Activated CD8-positive, alpha-beta memory T cell treated with anti-CD3 and anti-CD28 coated beads for 24 hours (primary cell): ENCODE measurements around the gene KRTAP15-1.

ENCODE experiments used
- DNase-seq: peaks from one replicate; pipeline ENCODE4 v3.0.0-alpha.2; 2020

KRTAP15-1 gene, protein sequence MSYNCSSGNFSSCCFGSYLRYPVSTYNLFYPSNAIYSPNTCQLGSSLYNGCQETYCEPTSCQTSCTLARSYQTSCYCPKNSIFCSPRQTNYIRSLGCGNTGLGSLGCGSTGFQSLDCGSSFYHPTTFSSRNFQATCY

DNA sequence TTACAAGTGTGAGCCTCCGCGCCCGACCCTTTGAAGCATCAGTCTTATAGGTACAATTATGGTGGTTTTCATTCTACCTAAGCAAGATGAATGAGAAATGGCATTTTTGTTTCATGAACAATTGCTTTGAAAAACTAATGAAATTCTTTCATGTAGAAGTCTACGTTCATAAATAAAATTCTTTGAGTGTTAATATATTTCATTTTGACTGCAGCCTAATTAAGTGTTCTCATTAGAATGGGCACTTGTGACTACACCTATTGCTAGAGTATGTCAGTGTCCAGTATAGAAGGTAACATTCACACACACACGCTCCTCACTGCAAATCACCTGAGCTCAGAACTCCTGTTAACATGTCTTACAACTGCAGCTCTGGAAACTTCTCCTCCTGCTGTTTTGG, at the start of gene KRTAP15-1:
Gene KRTAP15-1 (plus strand): TSS at position 301 of the 400 bp plus-strand sequence. CDS start 53 bp downstream, at position 354.
- no peak for DNase-seq

DNA sequence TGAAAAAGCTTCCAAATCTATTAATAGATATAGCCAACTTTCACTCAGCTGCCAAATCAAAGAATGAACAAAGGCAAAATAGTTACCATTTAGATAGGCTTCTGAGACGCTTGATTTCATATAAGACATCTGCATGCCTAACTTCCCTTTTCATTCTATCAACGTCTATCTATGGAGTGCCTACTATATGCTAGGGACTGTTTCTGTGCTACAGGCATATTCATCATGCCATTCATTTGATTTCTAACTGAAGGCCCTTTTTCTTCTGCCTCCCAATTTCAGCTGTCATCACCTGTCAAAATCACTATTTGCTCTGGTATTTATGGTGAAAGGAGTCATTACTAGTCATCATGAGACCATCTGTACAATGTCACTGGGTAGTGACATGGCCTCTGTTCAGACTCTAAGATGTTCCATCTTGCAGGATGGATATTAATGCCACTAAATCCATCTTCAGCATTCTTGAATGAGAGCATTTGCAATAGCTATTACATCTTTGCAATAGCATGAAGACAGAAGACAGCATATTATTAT, 48.5 kb upstream of the KRTAP15-1 start:
- DNase-seq: no peak

DNA sequence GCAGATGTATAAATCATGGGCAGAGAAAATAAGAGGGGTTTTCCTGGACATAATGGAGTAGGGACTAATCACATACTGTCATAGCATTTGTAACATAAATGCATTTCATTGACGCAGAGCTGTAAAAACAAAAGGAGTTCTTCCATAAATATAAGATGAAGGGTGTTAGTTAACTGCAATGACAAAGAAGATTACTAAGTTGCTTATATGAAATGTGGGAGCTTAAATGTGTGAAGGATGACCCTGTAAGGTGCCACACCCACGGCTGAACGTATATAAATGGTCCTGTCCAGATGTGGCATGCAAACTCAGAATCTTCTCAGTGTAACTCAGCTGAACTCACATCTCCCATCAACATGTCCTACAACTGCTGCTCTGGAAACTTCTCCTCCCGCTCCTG, 44.3 kb upstream of the KRTAP15-1 start, which contains the start of gene KRTAP13-1:
Gene KRTAP13-1 (plus strand): TSS at position 301 of the 400 bp plus-strand sequence. CDS start 56 bp downstream, at position 357.
- no peak for DNase-seq

DNA sequence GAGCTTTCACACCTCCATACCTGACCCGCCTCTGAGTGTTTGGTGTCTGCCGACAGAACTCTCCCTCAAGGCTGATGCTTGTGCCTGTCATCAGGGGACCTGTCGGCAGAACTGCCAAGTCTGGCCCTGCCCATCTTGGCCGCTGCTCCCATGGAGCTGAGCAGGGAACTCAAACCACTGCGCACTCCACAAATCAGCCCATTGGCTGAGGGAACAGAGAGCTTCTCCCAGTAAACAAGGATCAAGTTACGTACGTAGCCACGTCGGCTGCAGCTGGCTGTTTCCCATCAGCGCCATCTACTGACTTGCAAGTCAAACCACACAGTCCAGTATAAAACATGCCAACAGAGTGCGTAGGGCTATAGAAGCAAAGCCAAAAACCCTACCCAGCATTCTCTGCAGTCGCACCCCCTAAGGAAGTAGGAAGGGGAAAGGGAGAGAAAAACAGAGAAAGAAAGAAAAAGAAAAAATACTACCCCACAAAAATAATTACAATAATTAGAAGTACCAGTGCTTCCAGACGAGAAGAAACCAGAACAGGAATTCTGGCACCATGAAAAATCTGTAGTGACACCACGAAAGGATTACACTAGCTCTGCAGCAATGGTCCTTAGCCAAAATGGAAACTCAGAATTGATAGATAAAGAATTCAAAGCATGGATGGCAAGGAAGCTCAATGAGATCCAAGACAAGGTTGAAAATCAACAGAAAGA, 31.1 kb upstream of the KRTAP15-1 start:
- DNase-seq: no peak

DNA sequence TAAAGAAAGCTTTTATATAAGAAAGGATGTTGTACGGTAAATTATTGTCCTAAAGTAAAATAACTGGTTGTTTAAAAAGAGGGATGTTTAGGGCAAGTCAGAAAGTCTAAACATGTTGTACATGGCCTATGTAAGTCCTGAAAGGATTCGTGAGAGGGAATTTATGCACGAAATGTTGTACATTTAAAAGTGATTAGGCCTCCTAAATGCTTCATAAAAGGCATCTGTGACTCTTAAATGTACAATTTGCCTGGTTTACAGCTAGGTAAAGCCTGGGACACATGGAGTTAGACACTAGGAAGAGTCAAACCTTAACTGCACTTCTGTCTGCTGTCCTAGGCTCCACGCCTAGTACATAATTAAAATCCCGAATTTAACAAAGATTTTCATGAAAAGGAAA, 24.1 kb upstream of the KRTAP15-1 start:
- DNase-seq: no peak

DNA sequence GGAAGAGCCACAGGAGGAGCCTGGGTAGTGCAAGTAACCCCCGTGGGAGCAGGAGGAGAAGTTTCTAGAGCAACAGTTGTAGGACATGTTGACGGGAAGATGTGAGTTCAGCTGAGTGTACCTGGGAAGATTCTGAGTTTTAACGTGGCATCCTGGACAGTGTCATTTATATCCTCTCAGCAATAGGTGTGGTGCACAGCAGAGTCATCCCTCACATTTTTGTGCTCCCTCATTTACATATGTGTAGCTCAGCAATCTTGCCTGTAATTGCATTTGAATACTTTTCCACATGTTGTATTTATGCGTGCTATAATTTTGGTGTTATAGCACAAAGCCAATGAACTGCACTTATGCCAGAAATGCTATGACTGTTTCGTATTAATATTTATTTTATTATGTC, 14.2 kb upstream of the KRTAP15-1 start, which contains the start of gene KRTAP13-3:
Gene KRTAP13-3 (minus strand): TSS at position 101 of the 400 bp plus-strand sequence. CDS start 14 bp downstream, at position 87.
- DNase-seq: no peak

DNA sequence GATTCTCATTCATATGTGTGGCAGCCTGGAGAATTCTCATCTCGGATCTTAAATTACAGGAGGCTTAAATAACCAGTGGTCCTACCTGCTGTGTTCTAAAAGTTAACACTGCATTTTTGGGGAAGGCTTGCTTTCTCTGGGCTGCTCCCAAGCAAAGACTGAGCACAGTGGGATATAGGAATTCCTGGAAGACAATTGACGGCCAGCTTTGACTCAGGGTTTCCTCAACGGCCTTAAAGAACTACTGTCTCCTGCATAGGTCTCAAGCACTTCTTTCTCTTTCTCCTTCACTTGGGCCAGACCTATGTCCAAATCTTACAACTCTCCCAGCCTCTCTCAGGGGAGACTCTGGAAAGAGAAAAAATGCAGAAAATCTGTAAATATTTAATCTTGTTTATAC, 13.3 kb upstream of the KRTAP15-1 start:
- no peak for DNase-seq

DNA sequence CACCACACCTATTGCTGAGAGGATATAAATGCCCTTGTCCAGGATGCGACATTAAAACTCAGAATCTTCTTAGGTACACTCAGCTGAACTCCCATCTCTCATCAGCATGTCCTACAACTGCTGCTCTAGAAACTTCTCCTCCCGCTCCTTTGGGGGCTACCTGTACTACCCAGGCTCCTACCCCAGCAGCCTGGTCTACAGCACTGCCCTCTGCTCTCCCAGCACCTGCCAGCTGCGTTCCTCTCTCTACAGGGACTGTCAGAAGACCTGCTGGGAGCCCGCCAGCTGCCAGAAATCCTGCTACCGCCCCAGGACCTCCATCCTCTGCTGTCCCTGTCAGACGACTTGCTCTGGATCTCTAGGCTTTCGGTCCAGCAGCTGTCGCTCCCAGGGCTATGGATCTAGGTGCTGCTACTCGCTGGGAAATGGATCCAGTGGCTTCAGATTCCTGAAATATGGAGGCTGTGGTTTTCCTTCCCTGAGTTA, 9.9 kb upstream of the KRTAP15-1 start, which contains the start of gene KRTAP13-4:
Gene KRTAP13-4 (plus strand): TSS at position 51 of the 486 bp plus-strand sequence. CDS start 56 bp downstream, at position 107.
- no peak for DNase-seq

DNA sequence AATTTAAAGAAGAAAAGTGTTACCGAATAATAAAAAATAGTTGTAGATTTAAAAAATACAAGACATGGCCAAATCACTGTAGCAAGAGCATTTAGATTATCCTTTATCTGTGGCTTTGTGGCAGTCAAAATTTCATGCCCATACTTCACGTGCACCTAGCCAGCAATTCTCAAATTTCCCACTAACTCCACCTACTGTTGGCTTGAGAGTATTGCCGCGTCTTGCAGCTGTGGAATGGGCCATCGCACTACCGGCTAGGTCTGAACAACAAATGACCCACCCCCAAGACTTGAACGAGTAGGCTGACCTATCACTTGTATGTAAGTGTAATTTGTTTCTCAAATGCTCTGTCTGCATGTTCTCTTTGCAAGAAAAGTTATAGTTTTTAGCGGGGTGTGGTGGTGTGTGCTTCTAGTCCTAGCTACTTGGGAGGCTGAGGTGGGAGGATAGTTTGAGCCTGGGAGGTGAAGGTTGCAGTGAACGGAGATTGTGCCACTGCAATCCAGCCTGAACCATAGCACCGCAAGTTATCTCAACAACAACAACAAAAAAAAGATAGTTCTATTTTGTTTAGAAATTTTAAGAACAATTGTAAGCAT, 5.9 kb upstream of the KRTAP15-1 start:
- DNase-seq: no peak

DNA sequence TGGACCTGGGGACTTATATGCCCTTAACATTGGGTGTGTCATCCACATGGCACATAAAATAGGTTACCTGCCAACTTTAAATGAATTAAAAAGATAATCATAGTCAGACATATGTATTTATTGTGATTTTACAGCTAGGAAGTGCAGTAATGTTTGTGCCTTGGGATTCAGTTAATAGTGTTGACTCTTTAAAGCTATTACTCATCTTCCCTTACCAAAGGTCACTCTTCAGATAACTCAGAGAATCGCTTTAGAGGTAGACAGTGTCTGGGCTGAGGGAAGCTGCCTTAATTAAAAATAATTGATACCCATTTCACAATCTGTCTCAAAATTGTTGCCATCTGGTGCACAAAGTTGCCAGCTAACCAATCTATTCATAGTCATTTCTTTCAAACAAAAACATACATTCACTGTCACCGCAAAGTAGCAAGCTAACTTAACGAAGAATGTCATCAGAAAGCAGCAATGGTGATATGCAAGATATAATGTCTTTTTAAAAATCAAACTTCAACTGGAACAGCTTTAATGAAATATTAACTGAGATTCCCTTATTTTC, 3.0 kb upstream of the KRTAP15-1 start:
- no peak for DNase-seq

DNA sequence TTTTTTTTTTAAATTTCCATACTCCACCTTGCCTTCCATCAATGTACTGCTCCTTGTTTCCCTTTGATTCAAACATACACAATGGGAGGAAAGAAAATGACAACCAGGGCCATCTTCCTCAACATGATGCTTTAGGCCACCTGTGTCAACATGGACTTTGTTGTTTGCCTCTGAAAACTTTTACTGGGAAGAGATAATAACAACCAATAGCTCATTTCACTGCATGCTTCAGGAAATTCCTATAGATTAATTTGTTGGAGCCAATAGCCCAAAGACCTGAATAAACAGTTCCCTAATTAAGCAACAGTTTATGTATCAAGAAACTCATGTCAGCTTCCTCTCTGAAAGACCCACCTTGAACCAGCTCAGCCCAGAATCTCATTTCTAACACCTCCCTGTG, 3.2 kb downstream of the KRTAP15-1 start:
- no peak for DNase-seq

DNA sequence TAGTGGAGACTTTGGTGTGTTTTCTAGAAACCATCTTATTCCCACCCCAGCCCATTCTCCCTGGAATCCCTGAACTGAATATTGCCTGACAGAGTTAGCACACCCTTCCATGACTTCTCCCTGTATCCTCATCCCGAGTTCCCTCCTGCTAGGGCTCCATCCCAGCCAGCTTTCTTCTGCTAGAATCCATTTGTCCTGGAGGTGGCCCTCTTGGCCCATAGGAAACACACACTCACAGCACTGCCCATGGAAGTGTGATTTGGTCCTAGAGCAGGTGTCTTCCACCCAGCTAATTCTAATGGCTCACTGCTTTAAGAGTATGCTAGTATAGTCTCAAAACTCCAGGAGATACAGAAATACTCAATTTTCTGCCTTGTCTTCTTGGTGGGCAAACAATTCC, 4.1 kb downstream of the KRTAP15-1 start:
- no peak for DNase-seq

DNA sequence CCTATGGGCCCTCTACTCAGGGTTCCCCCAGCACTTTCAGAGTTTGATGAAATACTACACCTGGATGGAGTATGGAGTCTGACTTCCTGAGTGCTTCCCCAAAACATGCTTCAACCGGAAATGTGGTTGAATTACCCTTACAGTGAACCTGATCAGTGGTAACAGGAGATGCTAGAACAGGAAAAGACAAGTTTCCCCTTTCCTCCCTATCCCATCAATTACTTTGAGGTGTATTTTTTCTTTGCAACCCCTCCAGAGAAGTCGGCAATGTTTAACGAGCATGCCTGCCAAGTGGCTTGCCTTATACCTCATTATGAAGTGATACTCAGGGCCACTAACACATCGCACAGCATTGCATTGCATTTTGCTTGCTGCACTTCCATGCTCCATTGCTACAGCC, 7.0 kb downstream of the KRTAP15-1 start:
- DNase-seq: no peak

DNA sequence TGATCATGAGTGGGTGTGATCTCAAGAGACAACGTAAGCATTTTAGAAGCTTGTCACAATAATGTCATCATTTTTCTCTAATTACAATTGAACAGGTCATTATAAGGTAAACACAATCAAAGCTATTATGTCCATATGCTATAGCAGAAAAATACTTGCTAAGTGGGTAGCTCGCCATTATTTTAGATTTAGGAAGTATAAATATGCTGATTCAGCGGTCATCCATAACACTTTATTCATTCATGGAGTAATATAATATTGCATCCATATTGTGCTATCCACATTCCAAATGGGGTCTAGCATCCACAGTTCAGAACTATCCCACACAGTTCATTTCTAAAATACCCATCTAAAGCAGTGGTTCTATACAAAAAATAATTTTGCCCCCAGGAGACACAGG, 8.4 kb downstream of the KRTAP15-1 start:
- DNase-seq: no peak

DNA sequence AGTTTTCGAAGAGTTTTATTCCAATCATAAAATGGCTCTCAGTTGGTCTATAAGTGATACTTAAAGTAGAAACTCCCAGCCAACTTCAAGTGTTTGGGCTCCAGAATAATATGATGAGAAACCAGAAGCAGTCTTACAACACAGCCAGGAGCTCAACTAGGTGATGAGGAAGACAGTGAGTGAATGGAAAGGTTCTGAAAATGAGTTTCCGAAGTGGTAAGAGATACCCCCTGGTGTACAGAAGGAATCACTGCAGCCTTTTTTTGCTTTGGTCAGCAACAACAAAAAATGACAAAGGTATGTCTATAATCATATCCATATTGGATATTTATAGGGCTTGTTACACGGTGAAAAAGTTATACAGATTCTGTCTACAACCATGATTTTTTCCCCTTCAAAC, 23.6 kb downstream of the KRTAP15-1 start:
- no peak for DNase-seq

DNA sequence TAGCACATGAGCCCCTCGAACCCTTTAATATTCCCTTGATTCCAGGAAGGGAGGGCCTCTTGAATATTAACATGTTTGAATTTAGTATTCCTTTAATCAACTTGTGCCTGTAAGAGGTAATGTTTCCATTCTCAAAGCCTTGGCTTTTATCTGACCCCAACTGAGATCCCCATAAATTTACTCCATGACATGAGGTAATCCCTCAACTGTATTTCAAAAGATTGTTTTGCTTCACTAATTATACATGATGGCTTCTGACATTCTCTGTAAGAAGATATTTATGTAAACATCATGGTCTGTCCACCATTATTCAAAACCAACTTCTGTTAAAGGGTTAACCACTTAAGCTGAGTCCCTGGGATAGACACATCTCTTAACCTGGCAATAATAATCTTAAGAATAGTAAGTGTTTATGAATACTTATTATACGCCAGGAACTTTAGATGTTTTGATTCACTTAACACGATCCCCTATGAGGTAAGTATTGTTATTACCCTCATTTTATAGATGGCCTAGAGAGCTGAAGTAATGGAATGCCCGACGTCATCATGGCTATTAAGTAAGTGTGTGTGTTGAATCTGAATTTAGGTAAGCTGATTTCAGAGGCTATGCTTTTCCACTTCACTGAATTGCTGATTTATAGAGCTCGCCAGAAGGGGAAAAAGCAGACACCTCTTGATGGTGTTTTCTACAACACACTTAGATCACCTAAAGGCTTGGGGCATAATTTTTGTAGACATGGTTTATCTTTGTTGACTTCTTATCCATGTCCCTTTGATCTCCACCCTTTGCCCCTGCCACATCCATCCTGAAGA, 29.0 kb downstream of the KRTAP15-1 start:
- no peak for DNase-seq

DNA sequence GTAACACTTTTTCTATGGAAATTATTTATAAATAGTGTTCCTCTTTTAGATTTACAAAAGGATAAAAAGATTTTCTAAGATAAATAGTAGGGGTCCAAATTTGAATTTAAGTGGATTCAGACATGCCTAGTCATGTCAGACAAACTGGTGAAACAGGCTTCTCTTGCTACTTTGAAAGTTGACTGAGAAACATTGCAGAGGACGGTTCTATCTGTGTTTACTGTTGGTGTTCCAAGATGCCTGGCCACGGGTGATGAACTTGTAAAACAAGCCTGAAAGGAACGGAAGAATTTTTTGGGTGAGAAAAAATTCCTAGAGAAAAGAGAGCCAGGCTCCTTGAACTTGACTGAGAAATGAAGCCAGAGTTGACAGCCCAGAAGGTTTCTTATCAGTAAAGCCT, 37.9 kb downstream of the KRTAP15-1 start:
- DNase-seq: no peak

DNA sequence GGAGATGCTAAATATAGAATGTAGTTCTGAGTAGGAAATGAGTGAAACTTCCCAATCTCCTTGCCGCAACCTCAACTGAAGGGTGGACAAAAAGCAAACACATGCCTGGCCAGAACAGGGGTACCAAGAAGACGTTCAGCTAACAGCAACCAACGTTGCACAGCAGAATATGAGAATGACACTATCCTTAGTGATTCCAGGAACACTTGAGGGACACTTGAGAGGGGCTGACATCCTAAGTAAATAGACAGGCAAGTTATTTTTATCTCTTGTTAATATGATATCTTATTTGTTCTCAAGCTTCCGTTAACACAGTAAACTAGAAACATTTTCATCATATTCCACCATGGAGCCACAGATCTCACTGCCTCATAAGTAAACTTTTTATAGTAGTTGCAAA, 39.2 kb downstream of the KRTAP15-1 start:
- no peak for DNase-seq

DNA sequence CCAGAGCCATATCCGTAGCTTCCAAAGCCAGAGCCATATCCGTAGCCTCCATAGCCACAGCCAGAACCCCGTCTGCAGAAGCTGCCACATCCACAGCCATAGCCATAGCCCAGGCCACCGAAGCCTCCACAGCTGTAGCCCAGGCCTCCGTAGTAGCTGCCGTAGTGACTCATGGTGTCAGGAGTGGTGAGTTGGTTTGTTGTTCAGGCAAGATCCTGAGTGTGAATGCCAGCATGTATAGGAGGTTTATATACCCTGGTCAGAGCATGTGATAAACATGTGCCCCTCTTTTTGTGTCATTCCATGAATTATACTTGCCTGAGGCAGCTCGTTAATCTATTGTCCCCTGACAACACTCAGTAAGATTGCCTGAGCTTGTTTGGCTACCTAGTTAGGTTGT, 40.1 kb downstream of the KRTAP15-1 start, which contains the start of gene KRTAP19-1:
Gene KRTAP19-1 (minus strand): TSS at position 223 of the 400 bp plus-strand sequence. CDS start 50 bp downstream, at position 173.
- no peak for DNase-seq

DNA sequence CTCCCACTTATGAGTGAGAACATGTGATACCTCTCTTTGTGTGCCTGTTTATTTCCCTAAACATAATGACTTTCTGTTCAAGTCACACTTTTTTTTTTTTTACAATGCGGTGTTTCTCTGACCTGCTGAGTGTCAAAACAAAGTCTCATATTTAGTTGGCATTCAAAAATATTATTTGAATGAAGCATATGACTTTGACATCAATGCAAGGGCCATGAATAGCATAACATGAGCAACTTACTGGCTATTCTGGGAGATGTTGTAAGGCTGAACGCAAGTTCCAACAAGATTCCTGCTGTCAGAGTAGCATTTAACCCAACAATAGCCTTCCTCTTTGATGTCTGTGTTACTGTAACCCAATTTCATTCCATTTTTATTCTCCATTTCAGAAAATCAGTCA, 42.1 kb downstream of the KRTAP15-1 start:
- DNase-seq: no peak

DNA sequence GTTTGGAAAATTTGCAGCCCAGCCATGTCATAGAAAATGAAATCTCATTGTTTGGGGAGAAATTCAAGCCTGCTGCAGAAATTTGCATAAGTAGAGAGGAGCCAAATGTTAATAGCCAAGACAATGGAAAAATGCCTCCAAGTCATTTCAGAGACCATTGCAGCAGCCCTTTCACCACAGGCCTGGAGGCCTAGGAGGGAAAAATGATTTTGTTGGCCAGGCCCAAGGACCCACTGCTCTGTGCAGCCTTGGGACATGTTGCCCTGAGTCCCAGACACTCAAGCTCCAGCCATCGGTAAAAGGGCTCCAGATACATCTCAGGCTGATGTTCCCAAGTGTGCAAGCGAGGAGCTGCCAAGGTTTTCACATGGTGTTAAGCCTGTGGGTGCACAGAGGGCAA, 46.1 kb downstream of the KRTAP15-1 start:
- DNase-seq: no peak

DNA sequence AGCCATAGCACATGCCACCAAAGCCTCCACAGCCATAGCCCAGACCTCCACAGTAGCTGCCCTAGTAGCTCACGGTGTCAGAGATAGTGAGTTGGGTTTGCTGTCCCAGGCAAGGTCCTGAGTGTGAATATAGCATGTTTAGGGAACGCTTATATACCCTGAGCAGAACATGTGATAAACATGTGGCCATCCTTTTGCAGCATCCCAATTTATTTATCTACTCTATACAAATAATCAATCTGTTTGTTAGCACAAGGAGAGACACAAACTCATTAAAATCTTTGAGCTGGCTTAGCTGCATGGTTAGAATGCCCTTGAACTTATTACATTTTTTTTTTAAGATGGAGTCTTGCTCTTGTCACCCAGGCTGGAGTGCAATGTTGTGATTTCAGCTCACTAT, 47.3 kb downstream of the KRTAP15-1 start, which contains the start of gene KRTAP19-2:
Gene KRTAP19-2 (minus strand): TSS at position 101 of the 400 bp plus-strand sequence. CDS start 88 bp downstream, at position 13.
- DNase-seq: no peak
